Measurements from ENCODE around the gene NOBOX.

NOBOX gene

DNA sequence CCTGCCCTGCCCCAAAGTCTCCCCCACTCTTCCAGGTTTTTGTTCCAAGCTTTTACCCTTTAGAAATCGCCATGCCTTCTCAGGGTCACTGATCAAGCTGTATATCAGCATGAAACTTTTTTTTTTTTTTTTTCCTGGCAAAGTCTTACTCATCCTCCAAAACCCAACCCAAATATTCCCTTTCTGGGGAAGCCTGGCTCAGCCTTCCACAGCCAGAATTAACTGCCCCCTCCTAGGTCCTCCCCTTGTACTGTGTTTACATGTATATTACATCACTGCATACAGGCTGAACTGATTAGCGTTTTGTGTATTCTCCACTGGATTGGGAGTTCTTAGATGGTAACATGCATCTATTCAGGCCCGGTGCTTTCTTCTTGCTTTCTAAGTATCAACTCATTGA lies 4.6 kb upstream of the NOBOX start:
- in situ Hi-C loops (cut with MboI; ENCODE audit: low sequenced_read_pairs): no loop called here
- Histone ChIP-seq H3K27me3 (ENCODE audit: low read depth) (peaks cover 3% of the 10 kb centered on the region; the same call in 1 of the 2 replicates), H3K4me3 (no peak overlapping the region), H3K4me1 (no peaks in the 10 kb centered on the region), H3K36me3 (replicated peaks) (no peaks in the 10 kb centered on the region), H3K9me3 (no peaks in the 10 kb centered on the region)
- DNase-seq (ENCODE audit: low spot score in 2 of 2): no peak

GRCh38 chr7:144407266-144407931 lies 3.9 kb upstream of the NOBOX start:
- Histone ChIP-seq H3K4me3 (no peak overlapping the region), H3K9me3 (no peaks in the 10 kb centered on the region), H3K27me3 (ENCODE audit: low read depth) (peaks cover 3% of the 10 kb centered on the region; the same call in 1 of the 2 replicates), H3K4me1 (no peaks in the 10 kb centered on the region), H3K36me3 (replicated peaks) (no peaks in the 10 kb centered on the region)
- DNase-seq (ENCODE audit: low spot score in 2 of 2): no peak
- in situ Hi-C loops (cut with MboI; ENCODE audit: low sequenced_read_pairs): no loop called here

DNA sequence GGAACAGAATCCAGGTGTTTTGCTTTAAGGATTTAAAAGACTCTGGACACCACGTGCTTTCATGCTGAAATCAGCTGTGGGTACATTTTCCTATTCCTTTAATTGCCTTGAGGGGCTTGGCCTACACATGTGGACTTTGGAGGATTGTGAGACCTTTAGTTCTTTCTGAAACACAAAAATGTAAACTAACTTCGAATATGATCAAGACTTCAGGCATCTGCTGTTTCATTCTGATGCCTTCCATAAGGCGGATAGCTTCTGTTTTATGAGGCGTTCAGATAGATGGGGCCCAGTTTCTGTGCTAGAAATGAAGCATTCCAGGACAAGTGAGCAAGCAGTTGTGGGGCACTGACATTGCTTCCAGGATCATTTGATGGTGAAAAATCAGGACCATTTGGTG lies 1.5 kb upstream of the NOBOX start:
- Histone ChIP-seq H3K36me3 (replicated peaks) (no peaks in the 10 kb centered on the region), H3K27me3 (ENCODE audit: low read depth) (peaks cover 3% of the 10 kb centered on the region; the same call in 1 of the 2 replicates), H3K4me1 (no peaks in the 10 kb centered on the region), H3K4me3 (no peak overlapping the region), H3K9me3 (no peaks in the 10 kb centered on the region)
- no peak for DNase-seq (ENCODE audit: low spot score in 2 of 2)
- in situ Hi-C loops (cut with MboI; ENCODE audit: low sequenced_read_pairs): no loop called here

DNA sequence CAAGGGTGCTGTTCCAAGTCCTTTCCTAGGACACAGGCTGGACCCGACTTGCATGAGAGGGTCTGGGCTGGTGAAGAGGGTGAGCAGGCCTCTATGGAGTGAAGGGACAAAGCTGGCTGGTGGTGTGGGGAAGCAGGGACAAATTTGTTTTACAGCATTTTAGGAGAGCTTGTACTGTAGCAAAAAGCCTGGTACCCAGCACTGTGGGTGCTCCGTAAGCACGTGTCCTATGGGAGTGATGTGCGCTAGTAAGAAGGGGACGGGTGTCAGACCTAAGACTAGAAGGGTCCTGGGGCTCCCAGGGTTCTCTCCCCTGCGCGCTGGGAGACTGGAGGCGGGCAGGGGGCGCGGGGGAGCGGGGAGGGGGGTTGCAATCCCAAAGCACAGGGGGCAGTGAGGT lies 391 bp downstream of the NOBOX start:
- Histone ChIP-seq H3K36me3 (replicated peaks) (no peaks in the 10 kb centered on the region), H3K9me3 (no peaks in the 10 kb centered on the region), H3K4me1 (no peaks in the 10 kb centered on the region), H3K27me3 (ENCODE audit: low read depth) (peaks cover 3% of the 10 kb centered on the region; the same call in 1 of the 2 replicates), H3K4me3 (no peak overlapping the region)
- in situ Hi-C loops (cut with MboI; ENCODE audit: low sequenced_read_pairs): no loop called here
- DNase-seq (ENCODE audit: low spot score in 2 of 2): no peak

DNA sequence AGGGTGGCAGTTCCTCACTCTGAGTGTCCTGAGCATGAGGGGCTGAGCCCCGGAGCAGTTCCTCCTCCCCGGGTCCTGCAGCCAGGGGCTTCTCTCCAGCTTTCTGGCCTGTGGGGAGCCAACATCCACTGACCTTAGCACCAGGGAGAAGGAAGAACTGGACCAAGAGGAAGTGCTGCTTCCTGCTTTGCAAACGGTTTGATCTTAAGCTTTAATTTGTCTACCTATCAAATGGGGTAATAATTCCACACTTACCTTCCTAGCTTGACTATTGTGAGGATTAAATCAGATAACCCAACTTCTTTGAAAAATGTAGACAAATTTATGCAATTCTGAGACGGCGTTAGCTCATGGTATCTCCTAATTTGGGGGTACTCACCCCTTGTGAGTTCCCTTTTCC lies 2.0 kb downstream of the NOBOX start:
- Histone ChIP-seq H3K36me3 (replicated peaks) (no peaks in the 10 kb centered on the region), H3K9me3 (no peaks in the 10 kb centered on the region), H3K27me3 (ENCODE audit: low read depth) (no peaks in the 10 kb centered on the region), H3K4me1 (no peaks in the 10 kb centered on the region), H3K4me3 (no peak overlapping the region)
- in situ Hi-C loops (cut with MboI; ENCODE audit: low sequenced_read_pairs): no loop called here
- DNase-seq (ENCODE audit: low spot score in 2 of 2): no peak

DNA sequence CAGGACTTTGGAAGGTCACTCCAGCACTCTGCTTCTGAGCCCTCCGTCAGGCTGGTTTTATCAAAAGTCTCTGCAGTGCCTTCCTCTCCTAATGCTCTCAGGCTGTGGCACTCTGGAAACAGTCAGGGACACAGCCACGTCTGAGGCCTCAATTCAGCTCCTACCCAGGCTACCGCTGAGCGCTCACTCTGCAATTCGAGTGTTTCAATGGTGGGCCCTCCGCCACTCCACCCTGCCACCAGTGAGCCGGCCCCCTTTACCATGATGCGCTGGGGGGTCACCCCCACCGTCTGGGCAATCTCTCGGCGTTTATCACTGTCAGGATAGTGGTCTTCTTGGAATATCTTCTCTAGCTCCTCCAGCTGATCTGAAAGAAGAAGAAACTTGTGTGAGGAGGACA lies 3.5 kb downstream of the NOBOX start:
- no peaks in the 10 kb centered on the region for H3K36me3 ChIP-seq (replicated peaks)
- no peaks in the 10 kb centered on the region for H3K4me1 ChIP-seq
- H3K27me3 ChIP-seq (ENCODE audit: low read depth): no peaks in the 10 kb centered on the region
- DNase-seq (ENCODE audit: low spot score in 2 of 2): no peak
- H3K4me3 ChIP-seq: no peak overlapping the region
- in situ Hi-C loops (cut with MboI; ENCODE audit: low sequenced_read_pairs): no loop called here
- no peaks in the 10 kb centered on the region for H3K9me3 ChIP-seq

- no peak for DNase-seq (ENCODE audit: low spot score in 2 of 2)
- Histone ChIP-seq H3K4me1 (no peaks in the 10 kb centered on the region), H3K36me3 (replicated peaks) (no peaks in the 10 kb centered on the region), H3K27me3 (ENCODE audit: low read depth) (no peaks in the 10 kb centered on the region), H3K9me3 (no peaks in the 10 kb centered on the region), H3K4me3 (no peak overlapping the region)
- in situ Hi-C loops (cut with MboI; ENCODE audit: low sequenced_read_pairs): no loop called here
Measured at GRCh38 chr7:144398911-144399310, 4.6 kb downstream of the NOBOX start.

DNA sequence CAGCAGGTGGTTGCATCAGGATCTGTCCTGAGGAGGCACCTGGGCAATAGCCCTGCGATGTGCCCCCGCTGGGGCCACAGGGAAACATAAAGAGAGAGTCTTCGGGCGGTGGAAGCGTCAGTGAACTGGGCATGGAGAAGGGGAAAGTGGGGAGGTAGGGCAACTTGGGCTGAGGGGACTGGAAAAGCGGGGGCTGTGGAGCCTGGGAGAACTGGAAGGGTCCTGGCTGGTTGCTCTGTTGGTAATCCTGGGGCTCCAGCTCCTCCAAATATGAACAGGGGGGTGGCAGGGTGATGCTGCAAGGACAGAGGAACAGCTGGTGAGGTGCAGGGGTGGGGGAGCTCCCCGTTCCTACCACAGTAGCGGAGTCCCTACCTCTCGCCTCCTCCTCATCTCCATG lies 5.2 kb downstream of the NOBOX start:
- Histone ChIP-seq H3K27me3 (ENCODE audit: low read depth) (no peaks in the 10 kb centered on the region), H3K4me3 (no peak overlapping the region), H3K9me3 (no peaks in the 10 kb centered on the region), H3K4me1 (no peaks in the 10 kb centered on the region), H3K36me3 (replicated peaks) (no peaks in the 10 kb centered on the region)
- no peak for DNase-seq (ENCODE audit: low spot score in 2 of 2)
- in situ Hi-C loops (cut with MboI; ENCODE audit: low sequenced_read_pairs): no loop called here

DNA sequence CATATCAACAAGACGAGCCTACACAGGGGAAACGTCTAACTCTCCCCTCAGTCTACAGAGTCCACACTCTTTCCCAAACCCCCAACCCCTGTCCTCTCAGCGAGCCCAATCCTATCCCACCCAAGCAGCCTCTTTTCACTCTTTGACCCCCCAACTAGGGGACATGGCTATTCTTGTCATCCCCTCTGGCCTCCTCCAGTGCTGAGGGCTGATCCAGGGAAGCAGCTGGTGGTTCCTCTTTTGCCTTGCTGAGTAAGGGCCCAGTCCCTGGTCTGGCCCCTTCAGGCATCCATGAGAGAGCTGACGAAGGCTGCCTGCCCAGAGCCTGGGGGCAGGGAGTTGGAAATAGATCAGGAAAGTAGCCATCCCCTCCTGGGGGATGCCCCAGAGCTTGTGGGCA lies 6.4 kb downstream of the NOBOX start:
- Histone ChIP-seq H3K27me3 (ENCODE audit: low read depth) (no peaks in the 10 kb centered on the region), H3K9me3 (no peaks in the 10 kb centered on the region), H3K4me3 (no peak overlapping the region), H3K4me1 (no peaks in the 10 kb centered on the region), H3K36me3 (replicated peaks) (no peaks in the 10 kb centered on the region)
- in situ Hi-C loops (cut with MboI; ENCODE audit: low sequenced_read_pairs): no loop called here
- DNase-seq (ENCODE audit: low spot score in 2 of 2): no peak

- Histone ChIP-seq H3K36me3 (replicated peaks) (no peaks in the 10 kb centered on the region), H3K4me3 (no peak overlapping the region), H3K9me3 (no peaks in the 10 kb centered on the region), H3K4me1 (no peaks in the 10 kb centered on the region), H3K27me3 (ENCODE audit: low read depth) (no peaks in the 10 kb centered on the region)
- in situ Hi-C loops (cut with MboI; ENCODE audit: low sequenced_read_pairs): no loop called here
- peak; percentile 18 to 52 for DNase-seq (ENCODE audit: low spot score in 2 of 2)
Measured at GRCh38 chr7:144391823-144392255, 11.7 kb downstream of the NOBOX start.

DNA sequence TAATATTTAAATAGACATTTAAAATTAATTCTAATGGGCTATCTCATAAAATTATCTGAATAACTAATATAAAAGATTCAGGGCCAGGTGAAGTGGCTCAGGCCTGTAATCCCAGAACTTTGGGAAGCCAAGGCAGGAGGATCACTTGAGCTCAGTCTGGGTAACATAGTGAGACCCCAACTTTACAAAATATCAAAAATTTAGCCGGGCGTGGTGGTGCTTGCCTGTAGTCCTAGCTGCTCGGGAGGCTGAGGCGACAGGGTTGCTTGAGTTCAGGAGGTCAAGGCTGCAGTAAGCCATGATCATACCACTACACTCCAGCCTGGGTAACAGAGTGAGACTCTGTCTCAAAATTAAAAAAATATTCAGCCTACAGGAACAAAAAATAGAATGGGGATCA lies 12.5 kb downstream of the NOBOX start:
- Histone ChIP-seq H3K4me1 (no peaks in the 10 kb centered on the region), H3K36me3 (replicated peaks) (no peaks in the 10 kb centered on the region), H3K27me3 (ENCODE audit: low read depth) (no peaks in the 10 kb centered on the region), H3K9me3 (no peaks in the 10 kb centered on the region), H3K4me3 (no peak overlapping the region)
- no peak for DNase-seq (ENCODE audit: low spot score in 2 of 2)
- in situ Hi-C loops (cut with MboI; ENCODE audit: low sequenced_read_pairs): no loop called here

DNA sequence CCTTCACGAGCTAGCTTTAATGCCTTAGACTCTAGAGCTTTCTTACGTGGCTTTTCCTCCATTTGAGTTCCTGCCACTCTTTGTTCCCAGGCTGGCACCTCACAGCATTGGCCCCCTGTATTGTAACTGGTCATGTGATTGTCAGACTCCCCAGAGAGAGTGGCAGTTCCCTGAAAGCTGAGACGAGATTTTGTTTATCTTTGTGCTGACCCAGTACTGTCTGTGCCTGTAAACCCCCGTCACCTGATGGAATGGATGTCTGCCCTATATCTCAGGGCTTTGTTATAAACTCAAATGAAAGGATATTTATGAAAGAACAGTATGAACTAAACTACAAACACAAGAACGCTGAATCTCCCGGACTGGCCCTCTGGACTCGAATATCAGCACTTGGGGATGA lies 13.0 kb downstream of the NOBOX start:
- no peak overlapping the region for H3K4me3 ChIP-seq
- in situ Hi-C loops (cut with MboI; ENCODE audit: low sequenced_read_pairs): no loop called here
- no peaks in the 10 kb centered on the region for H3K9me3 ChIP-seq
- no peaks in the 10 kb centered on the region for H3K27me3 ChIP-seq (ENCODE audit: low read depth)
- H3K36me3 ChIP-seq (replicated peaks): no peaks in the 10 kb centered on the region
- no peak for DNase-seq (ENCODE audit: low spot score in 2 of 2)
- no peaks in the 10 kb centered on the region for H3K4me1 ChIP-seq

DNA sequence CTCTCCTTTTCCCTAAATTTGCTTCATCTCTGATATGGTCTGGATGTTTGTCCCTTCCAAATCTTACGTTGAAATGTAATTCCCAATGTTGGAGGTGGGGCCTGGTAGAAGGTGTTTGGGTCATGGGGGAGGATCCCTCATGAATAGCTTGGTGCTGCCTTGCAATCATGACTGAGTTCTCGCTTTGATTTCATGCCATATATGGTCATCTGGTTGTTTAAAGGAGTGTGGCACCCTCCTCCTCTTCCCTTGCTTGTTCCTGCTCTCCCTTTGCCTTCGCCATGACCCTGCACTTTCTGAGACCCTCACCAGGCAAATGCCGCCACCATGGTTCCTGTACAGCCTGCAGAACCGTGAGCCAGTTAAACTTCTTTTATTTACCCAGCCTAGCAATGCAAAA lies 14.5 kb downstream of the NOBOX start:
- H3K36me3 ChIP-seq (replicated peaks): no peaks in the 10 kb centered on the region
- in situ Hi-C loops (cut with MboI; ENCODE audit: low sequenced_read_pairs): no loop called here
- H3K9me3 ChIP-seq: no peaks in the 10 kb centered on the region
- DNase-seq (ENCODE audit: low spot score in 2 of 2): no peak
- H3K4me1 ChIP-seq: no peaks in the 10 kb centered on the region
- no peak overlapping the region for H3K4me3 ChIP-seq
- no peaks in the 10 kb centered on the region for H3K27me3 ChIP-seq (ENCODE audit: low read depth)

GRCh38 chr7:144386741-144387140 lies 16.8 kb downstream of the NOBOX start:
- Histone ChIP-seq H3K9me3 (no peaks in the 10 kb centered on the region), H3K4me3 (no peak overlapping the region), H3K4me1 (no peaks in the 10 kb centered on the region), H3K36me3 (replicated peaks) (no peaks in the 10 kb centered on the region), H3K27me3 (ENCODE audit: low read depth) (no peaks in the 10 kb centered on the region)
- in situ Hi-C loops (cut with MboI; ENCODE audit: low sequenced_read_pairs): no loop called here
- DNase-seq (ENCODE audit: low spot score in 2 of 2): no peak
